Measurements from ENCODE around the gene STIMATE. TPM values are rescaled to one million over a fixed set of nuclear protein-coding genes. Genes with fewer than 3 reads are reported as not detected.

STIMATE gene
- total and polyA plus RNA-seq, 2 experiments from 2014 or later, result 7.3 to 17.4 TPM

GRCh38 chr3:52792413-52792812 lies 104.9 kb downstream of the STIMATE start:
- Histone ChIP-seq H3K4me3 (no peak overlapping the region), H3K9me3 (ENCODE audit: low read depth) (no peaks in the 10 kb centered on the region), H3K4me1 (ENCODE audit: low read depth) (no peaks in the 10 kb centered on the region), H3K27ac (no peak overlapping the region), H3K36me3 (no peaks in the 10 kb centered on the region), H3K27me3 (no peaks in the 10 kb centered on the region)
- DNase-seq (ENCODE audit: low read depth in 1 of 2, low spot score in 1 of 2), result peak in 1 of 2 donors; percentile 15
- TF ChIP-seq CTCF (IDR thresholded peaks at IDR 0.05; ENCODE audit: low read depth, low read length), result peak; percentile 26

GRCh38 chr3:52791928-52792327 lies 105.4 kb downstream of the STIMATE start:
- DNase-seq (ENCODE audit: low read depth in 1 of 2, low spot score in 1 of 2), result no peak

GRCh38 chr3:52791366-52791765 lies 106.0 kb downstream of the STIMATE start:
- no peak for TF ChIP-seq CTCF (IDR thresholded peaks at IDR 0.05; ENCODE audit: low read depth, low read length)
- no peak for DNase-seq (ENCODE audit: low read depth in 1 of 2, low spot score in 1 of 2)
- no peaks in the 10 kb centered on the region for H3K36me3 ChIP-seq

More at GRCh38 chr3:52791928-52792327, 105.4 kb downstream of the STIMATE start:
- TF ChIP-seq CTCF (IDR thresholded peaks at IDR 0.05; ENCODE audit: low read depth, low read length), result no peak
- H3K27me3 ChIP-seq, result no peaks in the 10 kb centered on the region
- no peaks in the 10 kb centered on the region for H3K4me1 ChIP-seq (ENCODE audit: low read depth)
- no peaks in the 10 kb centered on the region for H3K36me3 ChIP-seq
- H3K27ac ChIP-seq, result no peak overlapping the region
- H3K4me3 ChIP-seq, result no peak overlapping the region
- no peaks in the 10 kb centered on the region for H3K9me3 ChIP-seq (ENCODE audit: low read depth)

GRCh38 chr3:52790741-52791140 lies 106.6 kb downstream of the STIMATE start:
- Histone ChIP-seq H3K9me3 (ENCODE audit: low read depth) (no peaks in the 10 kb centered on the region), H3K4me3 (no peak overlapping the region), H3K4me1 (ENCODE audit: low read depth) (no peaks in the 10 kb centered on the region), H3K36me3 (no peaks in the 10 kb centered on the region), H3K27ac (no peak overlapping the region), H3K27me3 (no peaks in the 10 kb centered on the region)
- TF ChIP-seq CTCF (IDR thresholded peaks at IDR 0.05; ENCODE audit: low read depth, low read length), result no peak
- no peak for DNase-seq (ENCODE audit: low read depth in 1 of 2, low spot score in 1 of 2)

More at GRCh38 chr3:52791366-52791765, 106.0 kb downstream of the STIMATE start:
- Histone ChIP-seq H3K27me3 (no peaks in the 10 kb centered on the region), H3K4me1 (ENCODE audit: low read depth) (no peaks in the 10 kb centered on the region), H3K4me3 (no peak overlapping the region), H3K27ac (no peak overlapping the region), H3K9me3 (ENCODE audit: low read depth) (no peaks in the 10 kb centered on the region)

- Histone ChIP-seq H3K27ac (no peak overlapping the region), H3K36me3 (no peaks in the 10 kb centered on the region), H3K27me3 (no peaks in the 10 kb centered on the region), H3K4me1 (ENCODE audit: low read depth) (no peaks in the 10 kb centered on the region), H3K4me3 (no peak overlapping the region), H3K9me3 (ENCODE audit: low read depth) (no peaks in the 10 kb centered on the region)
- no peak for TF ChIP-seq CTCF (IDR thresholded peaks at IDR 0.05; ENCODE audit: low read depth, low read length)
- DNase-seq (ENCODE audit: low read depth in 1 of 2, low spot score in 1 of 2), result no peak
Measured at GRCh38 chr3:52790337-52790736, 107.0 kb downstream of the STIMATE start.

GRCh38 chr3:52789746-52790040 lies 107.7 kb downstream of the STIMATE start:
- Histone ChIP-seq H3K36me3 (no peaks in the 10 kb centered on the region), H3K27ac (no peak overlapping the region), H3K9me3 (ENCODE audit: low read depth) (no peaks in the 10 kb centered on the region), H3K4me1 (ENCODE audit: low read depth) (no peaks in the 10 kb centered on the region), H3K4me3 (no peak overlapping the region), H3K27me3 (no peaks in the 10 kb centered on the region)
- no peak for DNase-seq (ENCODE audit: low read depth in 1 of 2, low spot score in 1 of 2)
- TF ChIP-seq CTCF (IDR thresholded peaks at IDR 0.05; ENCODE audit: low read depth, low read length), result no peak

Data from cardiac muscle cell (in vitro differentiated cells and primary cell).